ENCODE data around the gene C2CD3. TPM values are rescaled to one million over a fixed set of nuclear protein-coding genes. Genes with fewer than 3 reads are reported as not detected.

The C2CD3 gene
- total and polyA plus RNA-seq, 4 donors = 3.1 to 14.5 (median 6.7) TPM

- Histone ChIP-seq H3K4me3 (ENCODE audit: low read depth in 1 of 3, low read length in 3 of 3) (no peak overlapping the region), H3K9me3 (ENCODE audit: control insufficient read depth in 4 of 4, low read length in 3 of 4) (no peaks in the 10 kb centered on the region), H3K27me3 (ENCODE audit: control insufficient read depth in 4 of 4, insufficient read depth in 4 of 4, low read length in 3 of 4) (no peaks in the 10 kb centered on the region), H3K27ac (ENCODE audit: low read depth in 1 of 2, low read length in 2 of 2) (peak overlapping the region in 1 of 2 donors; percentile 93), H3K4me1 (ENCODE audit: control insufficient read depth in 4 of 4, insufficient read depth in 4 of 4, low read length in 3 of 4) (peaks cover 15 to 29% (median 22%) of the 10 kb centered on the region in 4 donors), H3K9ac (ENCODE audit: low read depth in 1 of 2, low read length in 2 of 2) (peak overlapping the region in 1 of 2 donors; percentile 71), H3K36me3 (ENCODE audit: control insufficient read depth in 4 of 4, insufficient read depth in 3 of 4, low read depth in 1 of 4, low read length in 3 of 4) (no peaks in the 10 kb centered on the region)
- WGBS = 92% methylated on average over 3 of the region's 3 CpGs
- TF ChIP-seq JUND (IDR thresholded peaks at IDR 0.05) (no peak), EGR1 (IDR thresholded peaks at IDR 0.05; ENCODE audit: low read depth in 2 of 2) (no peak), ATF3 (IDR thresholded peaks at IDR 0.05) (no peak), ZBTB33 (IDR thresholded peaks at IDR 0.05) (no peak), RXRA (IDR thresholded peaks at IDR 0.05) (no peak), FOXA2 (IDR thresholded peaks at IDR 0.05) (no peak), FOXA1 (IDR thresholded peaks at IDR 0.05) (no peak), RAD21 (IDR thresholded peaks at IDR 0.05) (no peak), REST (IDR thresholded peaks at IDR 0.05) (no peak), NR2F2 (IDR thresholded peaks at IDR 0.05) (no peak), HNF4A (conservative IDR thresholded peaks at IDR 0.05) (no peak), HNF4G (IDR thresholded peaks at IDR 0.05) (no peak), SP1 (IDR thresholded peaks at IDR 0.05) (no peak)
- no peak for DNase-seq (ENCODE audit: low spot score)
Measured at GRCh38 chr11:74017631-74018030, 153.2 kb downstream of the C2CD3 start.

- WGBS = 97% methylated on average over 5 of the region's 5 CpGs
- H3K9ac ChIP-seq (ENCODE audit: low read depth in 1 of 2, low read length in 2 of 2) = no peak overlapping the region
- H3K9me3 ChIP-seq (ENCODE audit: control insufficient read depth in 4 of 4, low read length in 3 of 4) = no peaks in the 10 kb centered on the region
- H3K27me3 ChIP-seq (ENCODE audit: control insufficient read depth in 4 of 4, insufficient read depth in 4 of 4, low read length in 3 of 4) = no peaks in the 10 kb centered on the region
- H3K36me3 ChIP-seq (ENCODE audit: control insufficient read depth in 4 of 4, insufficient read depth in 3 of 4, low read depth in 1 of 4, low read length in 3 of 4) = no peaks in the 10 kb centered on the region
- DNase-seq (ENCODE audit: low spot score) = peak; percentile 73
- no peak overlapping the region for H3K27ac ChIP-seq (ENCODE audit: low read depth in 1 of 2, low read length in 2 of 2)
- peaks cover 15 to 29% (median 22%) of the 10 kb centered on the region in 4 donors for H3K4me1 ChIP-seq (ENCODE audit: control insufficient read depth in 4 of 4, insufficient read depth in 4 of 4, low read length in 3 of 4)
- no peak overlapping the region for H3K4me3 ChIP-seq (ENCODE audit: low read depth in 1 of 3, low read length in 3 of 3)
- no peak for TF ChIP-seq GABPA (IDR thresholded peaks at IDR 0.05 in 1 of 2, conservative IDR thresholded peaks at IDR 0.05 in 1 of 2)
- no peak for TF ChIP-seq EGR1 (IDR thresholded peaks at IDR 0.05; ENCODE audit: low read depth in 2 of 2)
- no peak for TF ChIP-seq RAD21 (IDR thresholded peaks at IDR 0.05)
- TF ChIP-seq ZBTB33 (IDR thresholded peaks at IDR 0.05) = no peak
- no peak for TF ChIP-seq TAF1 (conservative IDR thresholded peaks at IDR 0.05)
- no peak for TF ChIP-seq CTCF (IDR thresholded peaks at IDR 0.05; ENCODE audit: low read depth, low read length, missing input control)
- no peak for TF ChIP-seq JUND (IDR thresholded peaks at IDR 0.05)
- no peak for TF ChIP-seq HNF4A (conservative IDR thresholded peaks at IDR 0.05)
- no peak for TF ChIP-seq SP1 (IDR thresholded peaks at IDR 0.05)
- TF ChIP-seq FOXA2 (IDR thresholded peaks at IDR 0.05) = no peak
- TF ChIP-seq REST (IDR thresholded peaks at IDR 0.05) = no peak
- TF ChIP-seq RXRA (IDR thresholded peaks at IDR 0.05) = no peak
- no peak for TF ChIP-seq FOXA1 (IDR thresholded peaks at IDR 0.05)
- TF ChIP-seq YY1 (IDR thresholded peaks at IDR 0.05) = no peak
- TF ChIP-seq HNF4G (IDR thresholded peaks at IDR 0.05) = no peak
Measured at GRCh38 chr11:74015919-74016684, 154.7 kb downstream of the C2CD3 start.

All from liver (tissue), 9 donors.